IMR-90 (cell line): ENCODE results near the gene BTLA. TPM values are rescaled to one million over a fixed set of nuclear protein-coding genes. Genes with fewer than 3 reads are reported as not detected.

Experiments
- ATAC-seq: fragments of 200-7000 bp; cut with Tn5 transposase; 2 replicates; pipeline ENCODE4 v1.9.1; 2020; ENCODE audit warnings: low read depth, mild to moderate bottlenecking, moderate library complexity
- BruUV-seq: library from RNA; stranded (reverse); fragments of 400-500 nt; replicated peaks from 2 replicates; lab custom pipeline; 2021; lab: Mats Ljungman, UMichigan
- CTCF ChIA-PET: fragments of 300-600 bp; formaldehyde crosslinking; extraction: SDS; loops from one replicate; lab custom pipeline; 2021; ENCODE audit warnings: antibody characterized with exemption; lab: Yijun Ruan, JAX
- POLR2A ChIA-PET: fragments of 300-600 bp; sonication (Branson Sonifier 250); formaldehyde crosslinking; loops from one replicate; lab custom pipeline; 2022; ENCODE audit warnings: antibody characterized with exemption; ENCODE audit not compliant: unreplicated experiment; lab: Charles Lee
- DNase-seq: peaks from one replicate; pipeline ENCODE4 v3.0.0; 2013
- H2AFZ ChIP-seq: replicated peaks from 2 replicates; pipeline ENCODE3; 2013; ENCODE audit warnings: low read length, mild to moderate bottlenecking; ENCODE audit not compliant: poor library complexity
- H2AK5ac ChIP-seq: 2 replicates; pipeline ENCODE4 v1.6.1; 2013; ENCODE audit warnings: low read depth, low read length, inconsistent platforms
- H2AK9ac ChIP-seq: replicated peaks from 2 replicates; pipeline ENCODE3; 2013; ENCODE audit warnings: mild to moderate bottlenecking, low read depth, low read length, moderate library complexity; ENCODE audit not compliant: poor library complexity
- H2BK120ac ChIP-seq: 2 replicates; pipeline ENCODE4 v1.6.1; 2013; ENCODE audit warnings: low read depth, low read length, inconsistent platforms
- H2BK15ac ChIP-seq: 3 replicates; pipeline ENCODE4 v1.6.1; 2013; ENCODE audit warnings: low read depth, low read length, inconsistent platforms
- H2BK20ac ChIP-seq: 2 replicates; pipeline ENCODE4 v1.6.1; 2013; ENCODE audit warnings: low read depth, mild to moderate bottlenecking, inconsistent platforms, low read length, moderate library complexity
- H2BK5ac ChIP-seq: 2 replicates; pipeline ENCODE4 v1.6.1; 2013; ENCODE audit warnings: mild to moderate bottlenecking, low read depth, low read length, inconsistent platforms; ENCODE audit not compliant: poor library complexity, severe bottlenecking
- H3K14ac ChIP-seq: replicated peaks from 2 replicates; pipeline ENCODE4 v1.6.1; 2013; ENCODE audit warnings: low read depth, low read length, inconsistent platforms
- H3K18ac ChIP-seq: 2 replicates; pipeline ENCODE4 v1.6.1; 2013; ENCODE audit warnings: low read depth, low read length, control low read depth
- H3K23ac ChIP-seq: 2 replicates; pipeline ENCODE4 v1.6.1; 2013; ENCODE audit warnings: low read depth, low read length, inconsistent platforms
- H3K27ac ChIP-seq: 2 replicates; pipeline ENCODE4 v1.5.1; 2013; ENCODE audit warnings: mild to moderate bottlenecking, control low read depth, low read length; ENCODE audit not compliant: insufficient read depth
- H3K27me3 ChIP-seq: 2 replicates; pipeline ENCODE4 v1.6.1; 2013; ENCODE audit warnings: low read length; ENCODE audit not compliant: control insufficient read depth, insufficient read depth
- H3K36me3 ChIP-seq: 2 replicates; pipeline ENCODE4 v1.6.1; 2013; ENCODE audit warnings: low read length, mixed read lengths; ENCODE audit not compliant: control insufficient read depth, insufficient read depth
- H3K4ac ChIP-seq: 2 replicates; pipeline ENCODE4 v1.6.1; 2013; ENCODE audit warnings: low read depth, low read length, inconsistent platforms
- H3K4me1 ChIP-seq: 2 replicates; pipeline ENCODE4 v1.6.1; 2013; ENCODE audit warnings: low read length, mixed read lengths; ENCODE audit not compliant: control insufficient read depth, insufficient read depth
- H3K4me2 ChIP-seq: 2 replicates; pipeline ENCODE4 v1.6.1; 2013; ENCODE audit warnings: low read depth, mild to moderate bottlenecking, control low read depth, low read length, moderate library complexity
- H3K4me3 ChIP-seq: 2 replicates; pipeline ENCODE4 v1.5.1; 2013; ENCODE audit warnings: low read depth, mild to moderate bottlenecking, control low read depth, low read length, moderate library complexity; ENCODE audit not compliant: insufficient read depth
- H3K56ac ChIP-seq: 2 replicates; pipeline ENCODE4 v1.6.1; 2013; ENCODE audit warnings: low read length, inconsistent platforms; ENCODE audit not compliant: insufficient read depth; ENCODE audit errors: extremely low read depth
- H3K79me1 ChIP-seq, 2 experiments: 2 replicates each; pipeline ENCODE4 v1.6.1; 2013; ENCODE audit warnings: low read length in 2 of 2, inconsistent platforms in 1 of 2, low read depth in 1 of 2
- H3K9ac ChIP-seq: 2 replicates; pipeline ENCODE4 v1.6.1; 2013; ENCODE audit warnings: low read depth, low read length, control low read depth
- H3K9me1 ChIP-seq: 2 replicates; pipeline ENCODE4 v1.6.1; 2013; ENCODE audit warnings: low read length, inconsistent platforms; ENCODE audit not compliant: insufficient read depth
- H3K9me3 ChIP-seq: 2 replicates; pipeline ENCODE4 v1.6.1; 2013; ENCODE audit warnings: low read length; ENCODE audit not compliant: control insufficient read depth, insufficient read depth
- H4K20me1 ChIP-seq: 2 replicates; pipeline ENCODE4 v1.6.1; 2013; ENCODE audit warnings: low read length, inconsistent platforms; ENCODE audit not compliant: insufficient read depth
- H4K5ac ChIP-seq: 2 replicates; pipeline ENCODE4 v1.6.1; 2013; ENCODE audit warnings: mild to moderate bottlenecking, low read depth, low read length, control low read depth
- H4K8ac ChIP-seq, 2 experiments: 2 replicates each; pipeline ENCODE4 v1.6.1; 2013; ENCODE audit warnings: low read depth in 2 of 2, low read length in 2 of 2, control low read depth in 1 of 2, inconsistent platforms in 1 of 2
- H4K91ac ChIP-seq: 2 replicates; pipeline ENCODE4 v1.6.1; 2013; ENCODE audit warnings: low read depth, low read length, inconsistent platforms; ENCODE audit not compliant: insufficient read depth
- BHLHE40 ChIP-seq: fragments of 150-350 bp; IDR thresholded peaks from 2 replicates; pipeline ENCODE4 v1.6.1; 2016; ENCODE audit warnings: mild to moderate bottlenecking, low read depth, low read length
- CEBPB ChIP-seq: IDR thresholded peaks from 2 replicates; pipeline ENCODE4 v1.6.1; 2012; ENCODE audit warnings: low read depth, low read length, improper control_type of control experiment
- CHD1 ChIP-seq: IDR thresholded peaks from 2 replicates; pipeline ENCODE4 v1.6.1; 2012; ENCODE audit warnings: low read depth, low read length, improper control_type of control experiment
- FOS ChIP-seq: fragments of 150-350 bp; IDR thresholded peaks from 2 replicates; pipeline ENCODE4 v1.6.1; 2016; ENCODE audit warnings: low read depth, low read length
- MAFK ChIP-seq: IDR thresholded peaks from 2 replicates; pipeline ENCODE4 v1.6.1; 2012; ENCODE audit warnings: low read depth, low read length, improper control_type of control experiment
- MAZ ChIP-seq: IDR thresholded peaks from 2 replicates; pipeline ENCODE4 v1.6.1; 2012; ENCODE audit warnings: low read depth, mild to moderate bottlenecking, low read length, improper control_type of control experiment, moderate library complexity, borderline replicate concordance
- MXI1 ChIP-seq: IDR thresholded peaks from 2 replicates; pipeline ENCODE4 v1.6.1; 2012; ENCODE audit warnings: low read depth, mild to moderate bottlenecking, low read length, moderate library complexity, borderline replicate concordance
- NFE2L2 ChIP-seq: fragments of 150-350 bp; IDR thresholded peaks from 2 replicates; pipeline ENCODE4 v1.6.1; 2016; ENCODE audit warnings: low read depth, mild to moderate bottlenecking, low read length
- POLR2A ChIP-seq: IDR thresholded peaks from 2 replicates; pipeline ENCODE4 v1.6.1; 2012; ENCODE audit warnings: mild to moderate bottlenecking, low read depth, low read length
- RAD21 ChIP-seq: IDR thresholded peaks from 2 replicates; pipeline ENCODE4 v1.6.1; 2012; ENCODE audit warnings: low read length, improper control_type of control experiment
- RCOR1 ChIP-seq: IDR thresholded peaks from 2 replicates; pipeline ENCODE4 v1.6.1; 2012; ENCODE audit warnings: mild to moderate bottlenecking, low read length, improper control_type of control experiment; ENCODE audit not compliant: insufficient replicate concordance
- RFX5 ChIP-seq: IDR thresholded peaks from 2 replicates; pipeline ENCODE4 v1.8.0; 2012; ENCODE audit warnings: low read depth, mild to moderate bottlenecking, low read length, moderate library complexity
- SMC3 ChIP-seq: fragments of 150-350 bp; IDR thresholded peaks from 2 replicates; pipeline ENCODE4 v1.6.1; 2016; ENCODE audit warnings: low read depth, mild to moderate bottlenecking, antibody characterized with exemption, low read length, moderate library complexity
- USF2 ChIP-seq: fragments of 150-350 bp; IDR thresholded peaks from 2 replicates; pipeline ENCODE4 v1.6.1; 2017; ENCODE audit warnings: mild to moderate bottlenecking, antibody characterized with exemption, low read length, low read depth
- dilution Hi-C: fragments of 300-500 bp; cut with HindIII; formaldehyde crosslinking; loops from one replicate; pipeline ENCODE4 v1.14.3; 2018; ENCODE audit warnings: low sequenced_read_pairs; ENCODE audit not compliant: unreplicated experiment
- in situ Hi-C: fragments of 300-500 bp; cut with MboI; formaldehyde crosslinking; loops from 3 replicates; pipeline ENCODE4 v1.14.3; 2019; ENCODE audit warnings: low sequenced_read_pairs, inconsistent platforms, mixed read lengths
- intact Hi-C: fragments of 100-400 bp; cut with micrococcal nuclease; formaldehyde crosslinking; loops from 2 replicates; pipeline ENCODE4 v1.10.0; 2022
- polyA plus RNA-seq, 3 experiments: library from polyadenylated mRNA; depleted of rRNA; stranded (reverse); fragments of >200 nt; gene quantifications; 2 replicates each; pipeline ENCODE4 v1.2.3, GENCODE V29; 2012; ENCODE audit warnings: low replicate concordance in 1 of 3
- total RNA-seq: library from RNA; depleted of rRNA; stranded (reverse); fragments of >200 nt; gene quantifications from 2 replicates; pipeline ENCODE4 v1.2.3, GENCODE V29; 2012
- TF ChIP-seq, protein P1 (sequence below): fragments of 150-350 bp; IDR thresholded peaks from 2 replicates; pipeline ENCODE4 v1.6.1; 2016; ENCODE audit warnings: low read depth, mild to moderate bottlenecking, low read length, moderate library complexity, borderline replicate concordance
- TF ChIP-seq, protein P2 (sequence below): conservative IDR thresholded peaks from 2 replicates; pipeline ENCODE4 v1.5.1; 2012; ENCODE audit warnings: mild to moderate bottlenecking, low read depth, low read length, improper control_type of control experiment

BTLA gene
- total and polyA plus RNA-seq, 2 of the 4 experiments (the other 2 are of a cell fraction), result not detected

GRCh38 chr3:112456147-112456546 lies 43.1 kb downstream of the BTLA start:
- Histone ChIP-seq H3K4me1 (no peaks in the 10 kb centered on the region), H2AK9ac (no peak overlapping the region), H4K20me1 (no peaks in the 10 kb centered on the region), H3K27me3 (no peaks in the 10 kb centered on the region; the same call in 1 of the 2 replicates), H2AK5ac (no peak overlapping the region), H4K91ac (no peak overlapping the region), H3K36me3 (no peaks in the 10 kb centered on the region), H3K23ac (no peak overlapping the region), H3K9me3 (no peaks in the 10 kb centered on the region), H2BK120ac (no peak overlapping the region), H3K4ac (no peak overlapping the region), H3K56ac (no peak overlapping the region), H2BK20ac (no peak overlapping the region), H2AFZ (no peak overlapping the region), H3K79me1 (no peaks in the 10 kb centered on the region), H3K9me1 (no peaks in the 10 kb centered on the region), H3K27ac (no peak overlapping the region), H3K18ac (no peak overlapping the region), H2BK5ac (no peak overlapping the region), H2BK15ac (no peak overlapping the region), H3K4me3 (no peak overlapping the region), H3K4me2 (no peak overlapping the region), H3K9ac (no peak overlapping the region), H3K14ac (no peak overlapping the region), H4K8ac (no peak overlapping the region), H4K5ac (no peak overlapping the region)
- dilution Hi-C loops (no loop called here), intact Hi-C loops (no loop called here), in situ Hi-C loops (no loop called here)
- no peak for DNase-seq
- CTCF ChIA-PET, result no interaction called here
- TF ChIP-seq MXI1 (no peak), BHLHE40 (no peak), RAD21 (no peak), POLR2A (no peak), MAFK (no peak), FOS (no peak), CEBPB (no peak), RCOR1 (no peak), SMC3 (no peak), MAZ (no peak), NFE2L2 (no peak), RFX5 (no peak), USF2 (no peak), CHD1 (no peak)
- TF ChIP-seq, protein P1, sequence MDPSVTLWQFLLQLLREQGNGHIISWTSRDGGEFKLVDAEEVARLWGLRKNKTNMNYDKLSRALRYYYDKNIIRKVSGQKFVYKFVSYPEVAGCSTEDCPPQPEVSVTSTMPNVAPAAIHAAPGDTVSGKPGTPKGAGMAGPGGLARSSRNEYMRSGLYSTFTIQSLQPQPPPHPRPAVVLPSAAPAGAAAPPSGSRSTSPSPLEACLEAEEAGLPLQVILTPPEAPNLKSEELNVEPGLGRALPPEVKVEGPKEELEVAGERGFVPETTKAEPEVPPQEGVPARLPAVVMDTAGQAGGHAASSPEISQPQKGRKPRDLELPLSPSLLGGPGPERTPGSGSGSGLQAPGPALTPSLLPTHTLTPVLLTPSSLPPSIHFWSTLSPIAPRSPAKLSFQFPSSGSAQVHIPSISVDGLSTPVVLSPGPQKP, result no peak
- TF ChIP-seq, protein P2, sequence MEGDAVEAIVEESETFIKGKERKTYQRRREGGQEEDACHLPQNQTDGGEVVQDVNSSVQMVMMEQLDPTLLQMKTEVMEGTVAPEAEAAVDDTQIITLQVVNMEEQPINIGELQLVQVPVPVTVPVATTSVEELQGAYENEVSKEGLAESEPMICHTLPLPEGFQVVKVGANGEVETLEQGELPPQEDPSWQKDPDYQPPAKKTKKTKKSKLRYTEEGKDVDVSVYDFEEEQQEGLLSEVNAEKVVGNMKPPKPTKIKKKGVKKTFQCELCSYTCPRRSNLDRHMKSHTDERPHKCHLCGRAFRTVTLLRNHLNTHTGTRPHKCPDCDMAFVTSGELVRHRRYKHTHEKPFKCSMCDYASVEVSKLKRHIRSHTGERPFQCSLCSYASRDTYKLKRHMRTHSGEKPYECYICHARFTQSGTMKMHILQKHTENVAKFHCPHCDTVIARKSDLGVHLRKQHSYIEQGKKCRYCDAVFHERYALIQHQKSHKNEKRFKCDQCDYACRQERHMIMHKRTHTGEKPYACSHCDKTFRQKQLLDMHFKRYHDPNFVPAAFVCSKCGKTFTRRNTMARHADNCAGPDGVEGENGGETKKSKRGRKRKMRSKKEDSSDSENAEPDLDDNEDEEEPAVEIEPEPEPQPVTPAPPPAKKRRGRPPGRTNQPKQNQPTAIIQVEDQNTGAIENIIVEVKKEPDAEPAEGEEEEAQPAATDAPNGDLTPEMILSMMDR, result no peak
- POLR2A ChIA-PET, result no interaction called here
- no TSS peak for BruUV-seq
- ATAC-seq, result no peak
